Stomach (tissue), 4 donors: ENCODE results near the gene BLCAP.
"Not testable (repeated sequence)": the region's sequence is repeated elsewhere in the genome, so short reads cannot be mapped to it uniquely, and the experiment has no call there.

Experiments
- POLR2A ChIP-seq, 4 donors: fragments of 450-650 bp; IDR thresholded peaks; one replicate each; pipeline ENCODE4 v1.6.1; 2016; ENCODE audit warnings: antibody characterized with exemption in 4 of 4, control low read depth in 2 of 4, mild to moderate bottlenecking in 1 of 4, moderate library complexity in 1 of 4
- POLR2AphosphoS5 ChIP-seq, 3 donors: sonication (generic); formaldehyde crosslinking; IDR thresholded peaks; one replicate each; pipeline ENCODE4 v1.6.1; 2016; ENCODE audit warnings: antibody characterized with exemption in 3 of 3
- TF ChIP-seq, protein P1 (sequence below), 7 experiments: fragments of 450-650 bp in 4 of 7; fragments of 200-600 bp in 3 of 7; sonication (generic) in 3 of 7; IDR thresholded peaks; one replicate each; pipeline ENCODE4 v1.5.1; 2016 to 2019; ENCODE audit warnings: antibody characterized with exemption in 7 of 7, control low read depth in 2 of 7, mild to moderate bottlenecking in 1 of 7

DNA sequence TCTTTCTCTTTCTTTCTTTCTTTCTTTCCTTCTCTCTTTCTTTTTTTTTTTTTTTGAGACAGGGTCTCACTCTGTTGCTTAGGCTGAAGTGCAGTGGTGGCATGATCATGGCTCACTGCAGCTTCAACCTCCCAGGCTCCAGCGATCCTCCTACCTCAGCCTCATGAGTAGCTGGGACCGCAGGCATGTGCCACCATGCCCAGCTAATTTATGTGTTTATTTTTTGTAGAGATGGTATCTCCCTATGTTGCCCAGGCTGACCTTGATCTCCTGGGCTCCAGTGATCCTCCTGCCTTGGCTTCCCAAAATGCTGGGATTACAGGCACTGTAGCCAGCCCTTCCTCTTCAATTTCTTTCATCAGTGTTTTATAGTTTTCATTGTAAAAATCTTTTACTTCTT, 24.0 kb upstream of the BLCAP start:
- TF ChIP-seq POLR2A, POLR2AphosphoS5 (IDR thresholded peaks at IDR 0.05): not testable (repeated sequence)
- TF ChIP-seq, protein P1, sequence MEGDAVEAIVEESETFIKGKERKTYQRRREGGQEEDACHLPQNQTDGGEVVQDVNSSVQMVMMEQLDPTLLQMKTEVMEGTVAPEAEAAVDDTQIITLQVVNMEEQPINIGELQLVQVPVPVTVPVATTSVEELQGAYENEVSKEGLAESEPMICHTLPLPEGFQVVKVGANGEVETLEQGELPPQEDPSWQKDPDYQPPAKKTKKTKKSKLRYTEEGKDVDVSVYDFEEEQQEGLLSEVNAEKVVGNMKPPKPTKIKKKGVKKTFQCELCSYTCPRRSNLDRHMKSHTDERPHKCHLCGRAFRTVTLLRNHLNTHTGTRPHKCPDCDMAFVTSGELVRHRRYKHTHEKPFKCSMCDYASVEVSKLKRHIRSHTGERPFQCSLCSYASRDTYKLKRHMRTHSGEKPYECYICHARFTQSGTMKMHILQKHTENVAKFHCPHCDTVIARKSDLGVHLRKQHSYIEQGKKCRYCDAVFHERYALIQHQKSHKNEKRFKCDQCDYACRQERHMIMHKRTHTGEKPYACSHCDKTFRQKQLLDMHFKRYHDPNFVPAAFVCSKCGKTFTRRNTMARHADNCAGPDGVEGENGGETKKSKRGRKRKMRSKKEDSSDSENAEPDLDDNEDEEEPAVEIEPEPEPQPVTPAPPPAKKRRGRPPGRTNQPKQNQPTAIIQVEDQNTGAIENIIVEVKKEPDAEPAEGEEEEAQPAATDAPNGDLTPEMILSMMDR (IDR thresholded peaks at IDR 0.05) = not testable (repeated sequence)
